Endothelial cell (in vitro differentiated cells): ENCODE results near the gene C5. TPM values are rescaled to one million over a fixed set of nuclear protein-coding genes. Genes with fewer than 3 reads are reported as not detected.

ENCODE experiments used
- DNase-seq: peaks from one replicate; pipeline ENCODE4 v3.0.0; 2021; ENCODE audit warnings: low spot score
- H3K27ac Mint-ChIP-seq: one replicate; pipeline ENCODE4 v1.8.0; 2021; ENCODE audit warnings: mixed read lengths, inconsistent platforms; ENCODE audit not compliant: unreplicated experiment
- H3K27me3 Mint-ChIP-seq: one replicate; pipeline ENCODE4 v1.8.0; 2021; ENCODE audit warnings: mild to moderate bottlenecking, moderate library complexity, mixed read lengths, inconsistent platforms; ENCODE audit not compliant: unreplicated experiment
- H3K36me3 Mint-ChIP-seq: one replicate; pipeline ENCODE4 v1.8.0; 2021; ENCODE audit warnings: mild to moderate bottlenecking, low read depth, mixed read lengths, inconsistent platforms; ENCODE audit not compliant: unreplicated experiment
- H3K4me1 Mint-ChIP-seq: one replicate; pipeline ENCODE4 v1.8.0; 2021; ENCODE audit warnings: mild to moderate bottlenecking, mixed read lengths, inconsistent platforms; ENCODE audit not compliant: unreplicated experiment
- H3K4me3 Mint-ChIP-seq: one replicate; pipeline ENCODE4 v1.8.0; 2021; ENCODE audit warnings: mild to moderate bottlenecking, mixed read lengths, inconsistent platforms; ENCODE audit not compliant: unreplicated experiment
- H3K9me3 Mint-ChIP-seq: one replicate; pipeline ENCODE4 v1.8.0; 2021; ENCODE audit warnings: mixed read lengths, inconsistent platforms; ENCODE audit not compliant: unreplicated experiment
- CTCF ChIP-seq: fragments of 200-600 bp; sonication (generic); IDR thresholded peaks from one replicate; pipeline ENCODE4 v1.5.0; 2021; ENCODE audit warnings: antibody characterized with exemption; ENCODE audit not compliant: unreplicated experiment
- total RNA-seq: library from RNA; stranded (reverse); fragmentation: NEBNext Ultra II Directional; extraction: Animal tissue kit (Norgen Biotek cat#: 25700); gene quantifications from one replicate; pipeline ENCODE4 v1.2.1, GENCODE V29; 2021; ENCODE audit not compliant: unreplicated experiment

The C5 gene
- total RNA-seq, 1 donor from 2014 or later: 0.41 TPM

GRCh38 chr9:120941046-120941770 lies 108.9 kb downstream of the C5 start:
- TF ChIP-seq CTCF: no peak
- Mint-ChIP-seq H3K27me3 (no peaks in the 10 kb centered on the region), H3K27ac (no peak overlapping the region), H3K4me1 (peaks cover 9% of the 10 kb centered on the region), H3K4me3 (no peak overlapping the region), H3K36me3 (no peaks in the 10 kb centered on the region), H3K9me3 (no peaks in the 10 kb centered on the region)
- no peak for DNase-seq

GRCh38 chr9:120940573-120940972 lies 109.5 kb downstream of the C5 start:
- no peak overlapping the region for H3K27ac Mint-ChIP-seq
- H3K9me3 Mint-ChIP-seq: no peaks in the 10 kb centered on the region
- H3K4me1 Mint-ChIP-seq: peaks cover 9% of the 10 kb centered on the region
- H3K4me3 Mint-ChIP-seq: no peak overlapping the region
- H3K27me3 Mint-ChIP-seq: no peaks in the 10 kb centered on the region
- no peaks in the 10 kb centered on the region for H3K36me3 Mint-ChIP-seq
- DNase-seq: no peak
- TF ChIP-seq CTCF: no peak

GRCh38 chr9:120938851-120939250 lies 111.2 kb downstream of the C5 start:
- H3K4me1 Mint-ChIP-seq: no peaks in the 10 kb centered on the region
- no peaks in the 10 kb centered on the region for H3K9me3 Mint-ChIP-seq
- no peaks in the 10 kb centered on the region for H3K27me3 Mint-ChIP-seq
- H3K4me3 Mint-ChIP-seq: no peak overlapping the region
- DNase-seq: no peak
- H3K27ac Mint-ChIP-seq: no peak overlapping the region
- no peaks in the 10 kb centered on the region for H3K36me3 Mint-ChIP-seq
- no peak for TF ChIP-seq CTCF

- TF ChIP-seq CTCF: no peak
- DNase-seq: no peak
- no peak overlapping the region for H3K27ac Mint-ChIP-seq
- no peaks in the 10 kb centered on the region for H3K9me3 Mint-ChIP-seq
- no peaks in the 10 kb centered on the region for H3K4me1 Mint-ChIP-seq
- H3K4me3 Mint-ChIP-seq: no peak overlapping the region
- no peaks in the 10 kb centered on the region for H3K36me3 Mint-ChIP-seq
- H3K27me3 Mint-ChIP-seq: no peaks in the 10 kb centered on the region
Measured at GRCh38 chr9:120937596-120937995, 112.5 kb downstream of the C5 start.

GRCh38 chr9:120937127-120937526 lies 112.9 kb downstream of the C5 start:
- H3K27me3 Mint-ChIP-seq: no peaks in the 10 kb centered on the region
- H3K4me1 Mint-ChIP-seq: no peaks in the 10 kb centered on the region
- no peak overlapping the region for H3K27ac Mint-ChIP-seq
- no peak overlapping the region for H3K4me3 Mint-ChIP-seq
- no peak for DNase-seq
- H3K9me3 Mint-ChIP-seq: no peaks in the 10 kb centered on the region
- no peaks in the 10 kb centered on the region for H3K36me3 Mint-ChIP-seq
- TF ChIP-seq CTCF: no peak
